NB4 (cell line): Measurements from ENCODE around the gene FTCDNL1.

Source experiments
- MYC ChIP-seq: IDR thresholded peaks from 2 replicates; pipeline ENCODE4 v1.6.1; 2011; ENCODE audit warnings: low read depth, low read length
- POLR2A ChIP-seq: IDR thresholded peaks from 2 replicates; pipeline ENCODE4 v1.6.1; 2011; ENCODE audit warnings: mild to moderate bottlenecking; ENCODE audit not compliant: insufficient read length; ENCODE audit errors: extremely low read depth
- TF ChIP-seq, protein P1 (sequence below): IDR thresholded peaks from one replicate; pipeline ENCODE4 v1.5.1; 2012; ENCODE audit warnings: low read depth, low read length

DNA sequence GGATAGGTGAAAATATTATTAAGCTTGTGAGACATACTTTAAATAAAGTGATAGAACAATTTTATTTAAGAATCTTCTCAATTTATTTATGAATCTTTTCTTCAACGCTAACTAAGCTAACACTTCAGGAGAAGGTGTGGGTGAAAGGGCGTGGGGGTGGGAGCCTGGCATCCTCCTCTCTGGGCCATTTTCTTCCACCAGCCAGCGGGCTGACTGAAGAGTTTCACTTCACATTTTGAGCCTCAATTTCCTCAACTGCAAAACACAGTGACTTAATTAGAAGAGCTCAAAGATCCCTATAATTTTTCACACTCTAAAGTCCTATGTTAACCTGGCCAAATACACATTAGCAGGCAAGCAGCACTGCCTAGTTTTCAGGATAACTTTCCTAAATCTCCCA lies 94.8 kb downstream of the FTCDNL1 start:
- TF ChIP-seq, protein P1, sequence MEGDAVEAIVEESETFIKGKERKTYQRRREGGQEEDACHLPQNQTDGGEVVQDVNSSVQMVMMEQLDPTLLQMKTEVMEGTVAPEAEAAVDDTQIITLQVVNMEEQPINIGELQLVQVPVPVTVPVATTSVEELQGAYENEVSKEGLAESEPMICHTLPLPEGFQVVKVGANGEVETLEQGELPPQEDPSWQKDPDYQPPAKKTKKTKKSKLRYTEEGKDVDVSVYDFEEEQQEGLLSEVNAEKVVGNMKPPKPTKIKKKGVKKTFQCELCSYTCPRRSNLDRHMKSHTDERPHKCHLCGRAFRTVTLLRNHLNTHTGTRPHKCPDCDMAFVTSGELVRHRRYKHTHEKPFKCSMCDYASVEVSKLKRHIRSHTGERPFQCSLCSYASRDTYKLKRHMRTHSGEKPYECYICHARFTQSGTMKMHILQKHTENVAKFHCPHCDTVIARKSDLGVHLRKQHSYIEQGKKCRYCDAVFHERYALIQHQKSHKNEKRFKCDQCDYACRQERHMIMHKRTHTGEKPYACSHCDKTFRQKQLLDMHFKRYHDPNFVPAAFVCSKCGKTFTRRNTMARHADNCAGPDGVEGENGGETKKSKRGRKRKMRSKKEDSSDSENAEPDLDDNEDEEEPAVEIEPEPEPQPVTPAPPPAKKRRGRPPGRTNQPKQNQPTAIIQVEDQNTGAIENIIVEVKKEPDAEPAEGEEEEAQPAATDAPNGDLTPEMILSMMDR = no peak
- TF ChIP-seq MYC (no peak), POLR2A (no peak)
